ENCODE results near the gene SMIM32.

The SMIM32 gene

GRCh38 chr5:136146201-136146600 lies 46.8 kb downstream of the SMIM32 start:
- TF ChIP-seq YY1 (IDR thresholded peaks at IDR 0.05; ENCODE audit: insufficient read depth, insufficient read length) (no peak), SUZ12 (IDR thresholded peaks at IDR 0.05; ENCODE audit: extremely low read depth, insufficient read depth, insufficient read length) (no peak), ZNF274 (IDR thresholded peaks at IDR 0.05; ENCODE audit: low read depth, low read length) (no peak)
- Histone ChIP-seq H3K36me3 (ENCODE audit: insufficient read depth, insufficient read length, low read length) (peaks cover 9% of the 10 kb centered on the region), H3K9ac (ENCODE audit: insufficient read length, low read depth) (no peak overlapping the region), H3K9me3 (ENCODE audit: insufficient read depth, low read length) (no peaks in the 10 kb centered on the region), H3K27me3 (ENCODE audit: insufficient read depth, insufficient read length) (no peaks in the 10 kb centered on the region), H3K4me3 (ENCODE audit: insufficient read length, low read depth) (no peak overlapping the region), H3K4me1 (ENCODE audit: insufficient read depth, insufficient read length) (no peaks in the 10 kb centered on the region)
- no peak for DNase-seq (ENCODE audit: low read depth, low spot score)

- Histone ChIP-seq H3K4me3 (ENCODE audit: insufficient read length, low read depth) (no peak overlapping the region), H3K27me3 (ENCODE audit: insufficient read depth, insufficient read length) (no peaks in the 10 kb centered on the region), H3K36me3 (ENCODE audit: insufficient read depth, insufficient read length, low read length) (peaks cover 7% of the 10 kb centered on the region), H3K9ac (ENCODE audit: insufficient read length, low read depth) (no peak overlapping the region), H3K9me3 (ENCODE audit: insufficient read depth, low read length) (no peaks in the 10 kb centered on the region), H3K4me1 (ENCODE audit: insufficient read depth, insufficient read length) (no peaks in the 10 kb centered on the region)
- TF ChIP-seq ZNF274 (IDR thresholded peaks at IDR 0.05; ENCODE audit: low read depth, low read length) = no peak
- TF ChIP-seq SUZ12 (IDR thresholded peaks at IDR 0.05; ENCODE audit: extremely low read depth, insufficient read depth, insufficient read length) = no peak
- no peak for TF ChIP-seq YY1 (IDR thresholded peaks at IDR 0.05; ENCODE audit: insufficient read depth, insufficient read length)
- DNase-seq (ENCODE audit: low read depth, low spot score) = no peak
Measured at GRCh38 chr5:136145030-136145429, 47.9 kb downstream of the SMIM32 start.

- no peak for TF ChIP-seq YY1 (IDR thresholded peaks at IDR 0.05; ENCODE audit: insufficient read depth, insufficient read length)
- no peak for TF ChIP-seq ZNF274 (IDR thresholded peaks at IDR 0.05; ENCODE audit: low read depth, low read length)
- no peak for TF ChIP-seq SUZ12 (IDR thresholded peaks at IDR 0.05; ENCODE audit: extremely low read depth, insufficient read depth, insufficient read length)
- Histone ChIP-seq H3K27me3 (ENCODE audit: insufficient read depth, insufficient read length) (no peaks in the 10 kb centered on the region), H3K9me3 (ENCODE audit: insufficient read depth, low read length) (no peaks in the 10 kb centered on the region), H3K36me3 (ENCODE audit: insufficient read depth, insufficient read length, low read length) (peaks cover 5% of the 10 kb centered on the region), H3K9ac (ENCODE audit: insufficient read length, low read depth) (no peak overlapping the region), H3K4me3 (ENCODE audit: insufficient read length, low read depth) (no peak overlapping the region), H3K4me1 (ENCODE audit: insufficient read depth, insufficient read length) (no peaks in the 10 kb centered on the region)
- DNase-seq (ENCODE audit: low read depth, low spot score) = no peak
Measured at GRCh38 chr5:136143763-136144162, 49.2 kb downstream of the SMIM32 start.

GRCh38 chr5:136143312-136143711 lies 49.6 kb downstream of the SMIM32 start:
- Histone ChIP-seq H3K9me3 (ENCODE audit: insufficient read depth, low read length) (no peaks in the 10 kb centered on the region), H3K4me1 (ENCODE audit: insufficient read depth, insufficient read length) (no peaks in the 10 kb centered on the region), H3K9ac (ENCODE audit: insufficient read length, low read depth) (no peak overlapping the region), H3K36me3 (ENCODE audit: insufficient read depth, insufficient read length, low read length) (peaks cover under 1% of the 10 kb centered on the region), H3K27me3 (ENCODE audit: insufficient read depth, insufficient read length) (no peaks in the 10 kb centered on the region), H3K4me3 (ENCODE audit: insufficient read length, low read depth) (no peak overlapping the region)
- TF ChIP-seq YY1 (IDR thresholded peaks at IDR 0.05; ENCODE audit: insufficient read depth, insufficient read length) (no peak), ZNF274 (IDR thresholded peaks at IDR 0.05; ENCODE audit: low read depth, low read length) (no peak)
- DNase-seq (ENCODE audit: low read depth, low spot score) = no peak

- Histone ChIP-seq H3K9me3 (ENCODE audit: insufficient read depth, low read length) (no peaks in the 10 kb centered on the region), H3K4me3 (ENCODE audit: insufficient read length, low read depth) (no peak overlapping the region), H3K4me1 (ENCODE audit: insufficient read depth, insufficient read length) (no peaks in the 10 kb centered on the region), H3K27me3 (ENCODE audit: insufficient read depth, insufficient read length) (no peaks in the 10 kb centered on the region), H3K9ac (ENCODE audit: insufficient read length, low read depth) (no peak overlapping the region), H3K36me3 (ENCODE audit: insufficient read depth, insufficient read length, low read length) (no peaks in the 10 kb centered on the region)
- DNase-seq (ENCODE audit: low read depth, low spot score) = no peak
- TF ChIP-seq YY1 (IDR thresholded peaks at IDR 0.05; ENCODE audit: insufficient read depth, insufficient read length) = no peak
- no peak for TF ChIP-seq SUZ12 (IDR thresholded peaks at IDR 0.05; ENCODE audit: extremely low read depth, insufficient read depth, insufficient read length)
Measured at GRCh38 chr5:136141561-136141960, 51.4 kb downstream of the SMIM32 start.

Measured in NT2/D1 (cell line).